GM23338 (cell line): Measurements from ENCODE around the gene CABLES2. TPM values are rescaled to one million over a fixed set of nuclear protein-coding genes. Genes with fewer than 3 reads are reported as not detected.

Experiments
- ATAC-seq: fragments of 200-7000 bp; cut with Tn5 transposase; 3 replicates; pipeline ENCODE4 v1.9.1; 2020
- DNase-seq: peaks from one replicate; pipeline ENCODE4 v3.0.0-alpha.2; 2015; ENCODE audit warnings: low spot score
- H2AFZ ChIP-seq: fragments of 200-600 bp; sonication (generic); 2 replicates; pipeline ENCODE4 v1.8.0; 2016; ENCODE audit warnings: antibody characterized with exemption, mild to moderate bottlenecking, moderate library complexity
- H3F3A ChIP-seq: fragments of 200-600 bp; sonication (generic); replicated peaks from 2 replicates; pipeline ENCODE4 v1.8.0; 2017; ENCODE audit warnings: antibody characterized with exemption, mixed run types, low read depth
- H3K27ac ChIP-seq: fragments of 200-600 bp; sonication (generic); 2 replicates; pipeline ENCODE4 v1.6.1; 2016; ENCODE audit warnings: low read depth
- H3K27me3 ChIP-seq: fragments of 200-600 bp; sonication (generic); 2 replicates; pipeline ENCODE4 v1.8.0; 2016; ENCODE audit warnings: mild to moderate bottlenecking, mixed run types, moderate library complexity; ENCODE audit not compliant: insufficient read depth
- H3K36me3 ChIP-seq: fragments of 200-600 bp; sonication (generic); 2 replicates; pipeline ENCODE4 v1.8.0; 2016; ENCODE audit warnings: mild to moderate bottlenecking; ENCODE audit not compliant: insufficient read depth
- H3K4me1 ChIP-seq: fragments of 200-600 bp; sonication (generic); 2 replicates; pipeline ENCODE4 v1.8.0; 2016; ENCODE audit warnings: mild to moderate bottlenecking, moderate library complexity; ENCODE audit not compliant: insufficient read depth
- H3K4me2 ChIP-seq: fragments of 200-600 bp; sonication (generic); 2 replicates; pipeline ENCODE4 v1.7.1; 2017; ENCODE audit warnings: mixed run types
- H3K4me3 ChIP-seq: fragments of 200-600 bp; sonication (generic); 2 replicates; pipeline ENCODE4 v1.6.1; 2016; ENCODE audit warnings: mixed run types
- H3K79me2 ChIP-seq: fragments of 200-600 bp; sonication (generic); replicated peaks from 2 replicates; pipeline ENCODE4 v1.8.0; 2017; ENCODE audit warnings: mild to moderate bottlenecking; ENCODE audit not compliant: insufficient read depth
- H3K9me2 ChIP-seq: fragments of 200-600 bp; sonication (generic); 2 replicates; pipeline ENCODE4 v1.8.0; 2017; ENCODE audit not compliant: insufficient read depth
- H4K20me1 ChIP-seq: fragments of 200-600 bp; sonication (generic); replicated peaks from 2 replicates; pipeline ENCODE4 v1.8.0; 2017; ENCODE audit warnings: mild to moderate bottlenecking; ENCODE audit not compliant: insufficient read depth
- H3K27ac Mint-ChIP-seq: 2 replicates; pipeline ENCODE4 v1.8.0; 2020; ENCODE audit warnings: inconsistent platforms, mild to moderate bottlenecking, moderate library complexity, mixed read lengths
- H3K27me3 Mint-ChIP-seq: 3 replicates; pipeline ENCODE4 v1.8.0; 2022; ENCODE audit warnings: low read depth, mild to moderate bottlenecking, moderate library complexity, mixed read lengths, inconsistent platforms; ENCODE audit not compliant: insufficient read depth, poor library complexity
- H3K36me3 Mint-ChIP-seq: 3 replicates; pipeline ENCODE4 v1.8.0; 2021; ENCODE audit warnings: low read depth, mild to moderate bottlenecking, inconsistent platforms, moderate library complexity, mixed read lengths
- H3K4me1 Mint-ChIP-seq: 3 replicates; pipeline ENCODE4 v1.8.0; 2020; ENCODE audit warnings: mild to moderate bottlenecking, inconsistent platforms, mixed read lengths
- H3K4me3 Mint-ChIP-seq: 3 replicates; pipeline ENCODE4 v1.8.0; 2021; ENCODE audit warnings: moderate library complexity, mild to moderate bottlenecking, inconsistent platforms, mixed read lengths
- H3K9me3 Mint-ChIP-seq: 3 replicates; pipeline ENCODE4 v1.8.0; 2020; ENCODE audit warnings: moderate library complexity, mild to moderate bottlenecking, inconsistent platforms, mixed read lengths
- CTCF ChIP-seq, 2 experiments: fragments of 200-600 bp in 1 of 2; sonication (generic) in 1 of 2; conservative IDR thresholded peaks; 2 replicates each; pipeline versions ENCODE4 v1.5.1 to v1.6.1; 2016 to 2017; ENCODE audit warnings: antibody characterized with exemption in 2 of 2, low read depth in 2 of 2, mild to moderate bottlenecking in 2 of 2, moderate library complexity in 1 of 2
- JUNB ChIP-seq: IDR thresholded peaks from one replicate; pipeline ENCODE4 v1.6.1; 2016; ENCODE audit warnings: antibody characterized with exemption; ENCODE audit not compliant: unreplicated experiment
- POLR2AphosphoS5 ChIP-seq: IDR thresholded peaks from 2 replicates; pipeline ENCODE4 v1.6.1; 2016; ENCODE audit warnings: antibody characterized with exemption, low read depth
- REST ChIP-seq: IDR thresholded peaks from one replicate; pipeline ENCODE4 v1.6.1; 2018; ENCODE audit warnings: antibody characterized with exemption; ENCODE audit not compliant: unreplicated experiment
- ZNF462 ChIP-seq: fragments of 250-450 bp; sonication (Bioruptor Pico); IDR thresholded peaks from 2 replicates; pipeline ENCODE4 v1.5.0; 2020; ENCODE audit warnings: mild to moderate bottlenecking, moderate library complexity
- polyA plus RNA-seq: library from polyadenylated mRNA; unstranded; fragments of >200 nt; fragmentation: Nextera tagmentation; extraction: Ambion mirVana; gene quantifications from 2 replicates; pipeline ENCODE4 v1.2.1, GENCODE V29; 2016
- total RNA-seq: library from RNA; depleted of rRNA; stranded (reverse); fragments of >200 nt; shearing (Covaris generic); gene quantifications from 2 replicates; pipeline ENCODE4 v1.2.3, GENCODE V29; 2014

Gene CABLES2
- total and polyA plus RNA-seq, 2 experiments from 2014 or later: 4.3 to 12.7 TPM

- no peak overlapping the region for H2AFZ ChIP-seq
- Mint-ChIP-seq H3K9me3 (no peaks in the 10 kb centered on the region), H3K4me3 (peak overlapping the region; percentile 97), H3K27me3 (peaks cover 30% of the 10 kb centered on the region), H3K4me1 (peaks cover 28% of the 10 kb centered on the region), H3K36me3 (peaks cover 43% of the 10 kb centered on the region), H3K27ac (no peak overlapping the region)
- H3K4me1 ChIP-seq: peaks cover 11% of the 10 kb centered on the region
- H3K9me2 ChIP-seq: no peaks in the 10 kb centered on the region
- DNase-seq: no peak
- ATAC-seq: no peak
- H3K27ac ChIP-seq: peak overlapping the region; percentile 72
- peaks cover 11% of the 10 kb centered on the region for H3K36me3 ChIP-seq
- peak overlapping the region; percentile 100; the same call in 1 of the 2 replicates for H3K4me3 ChIP-seq
- H3F3A ChIP-seq: peaks cover 47% of the 10 kb centered on the region
- no peak for TF ChIP-seq POLR2AphosphoS5
- no peak for TF ChIP-seq JUNB
- TF ChIP-seq REST: no peak
- TF ChIP-seq CTCF (conservative IDR thresholded peaks at IDR 0.05; ENCODE audit: low read depth in 2 of 2): peak in 1 of 2 experiments; percentile 34; a peak in 2 of 4 replicates
- no peak for TF ChIP-seq ZNF462 (CRISPR knock-in tag)
- H3K4me2 ChIP-seq: no peak overlapping the region
- no peaks in the 10 kb centered on the region for H3K27me3 ChIP-seq
- H4K20me1 ChIP-seq: peaks cover 23% of the 10 kb centered on the region
- H3K79me2 ChIP-seq: peaks cover 39% of the 10 kb centered on the region
Measured at GRCh38 chr20:62388839-62389600, 18.1 kb downstream of the CABLES2 start.
